GM04503 (cell line): Measurements from ENCODE around the gene MRAS.
"Not testable (repeated sequence)": the region's sequence is repeated elsewhere in the genome, so short reads cannot be mapped to it uniquely, and the experiment has no call there.

Experiments used
- DNase-seq: peaks from one replicate; pipeline ENCODE4 v3.0.0-alpha.2; 2012; ENCODE audit warnings: low read depth

Gene MRAS

GRCh38 chr3:138418601-138419206, 70.3 kb downstream of the MRAS start:
- DNase-seq = no peak

DNA sequence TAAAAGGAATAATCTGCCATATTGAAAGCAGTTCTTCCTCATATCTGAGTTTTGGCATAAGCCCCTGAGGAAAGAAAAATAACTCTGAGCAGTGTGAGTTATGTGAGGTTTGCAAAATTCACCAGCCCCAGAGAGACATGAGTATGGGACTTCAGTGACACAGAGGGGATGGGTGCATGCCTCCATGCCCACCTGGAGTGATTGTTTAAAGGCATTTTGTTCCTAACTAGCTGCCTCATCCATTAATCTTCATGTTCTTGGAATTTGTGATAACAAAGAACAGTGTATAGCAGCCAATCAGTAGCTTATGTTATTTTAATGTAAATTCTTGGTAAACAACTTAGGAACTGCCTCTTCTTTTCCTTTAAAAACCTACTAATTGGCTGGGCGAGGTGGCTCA, 74.9 kb downstream of the MRAS start:
- no peak for DNase-seq

DNA sequence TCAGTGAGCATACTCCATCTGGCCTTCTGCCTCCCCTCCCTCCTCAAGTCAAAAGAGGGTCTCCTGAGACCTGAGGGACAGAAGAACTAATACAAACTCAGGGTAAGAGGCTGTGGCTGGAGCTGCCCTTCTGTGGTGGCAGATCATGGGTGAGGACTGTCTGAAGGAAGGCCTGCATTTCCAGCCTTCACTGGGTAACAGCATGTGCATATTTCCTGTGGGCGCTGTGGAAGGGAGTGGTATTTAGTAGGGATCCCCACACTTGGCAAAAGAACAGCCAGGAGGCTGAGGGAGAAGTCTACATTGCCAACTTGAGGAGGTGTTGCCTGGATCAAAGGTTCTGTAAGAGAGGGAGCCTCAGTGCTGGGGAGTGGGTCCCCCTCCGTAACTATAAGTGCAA, 75.9 kb downstream of the MRAS start:
- DNase-seq = no peak

DNA sequence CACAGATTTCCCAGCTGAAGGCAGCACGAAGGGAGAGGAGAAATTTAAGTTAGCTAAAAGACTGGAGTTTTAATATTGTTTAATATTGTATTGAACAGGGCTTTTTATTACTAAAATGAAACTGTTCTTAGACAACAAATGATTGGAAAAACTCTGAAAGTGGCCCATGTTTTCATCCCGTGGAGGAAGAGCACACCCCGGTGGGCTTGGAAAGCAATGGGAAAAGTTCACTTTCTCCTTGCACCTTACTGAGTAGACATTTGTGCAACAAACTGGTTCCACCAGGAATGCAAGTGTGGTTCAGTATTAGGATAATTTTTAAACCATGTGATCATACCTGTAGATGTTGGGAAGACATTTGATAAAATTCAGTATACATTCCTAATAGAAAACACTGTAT, 77.8 kb downstream of the MRAS start:
- no peak for DNase-seq

DNA sequence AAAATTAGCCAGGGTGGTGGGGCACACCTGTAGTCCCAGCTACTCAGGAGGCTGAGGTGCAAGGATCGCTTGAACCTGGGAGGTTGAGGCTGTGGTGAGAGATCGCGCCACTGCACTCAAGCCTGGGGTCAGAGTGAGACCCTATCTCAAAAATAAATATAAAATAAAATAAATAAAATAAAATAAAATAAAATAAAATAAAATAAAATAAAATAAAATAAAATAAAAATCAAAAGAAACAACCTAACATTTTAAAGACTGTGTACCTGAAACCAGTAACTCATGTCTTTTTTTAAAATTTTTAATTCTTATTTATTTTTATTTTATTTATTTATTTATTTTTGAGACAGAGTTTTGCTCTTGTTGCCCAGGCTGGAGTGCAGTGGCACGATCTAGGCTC, 78.4 kb downstream of the MRAS start:
- DNase-seq = not testable (repeated sequence)

DNA sequence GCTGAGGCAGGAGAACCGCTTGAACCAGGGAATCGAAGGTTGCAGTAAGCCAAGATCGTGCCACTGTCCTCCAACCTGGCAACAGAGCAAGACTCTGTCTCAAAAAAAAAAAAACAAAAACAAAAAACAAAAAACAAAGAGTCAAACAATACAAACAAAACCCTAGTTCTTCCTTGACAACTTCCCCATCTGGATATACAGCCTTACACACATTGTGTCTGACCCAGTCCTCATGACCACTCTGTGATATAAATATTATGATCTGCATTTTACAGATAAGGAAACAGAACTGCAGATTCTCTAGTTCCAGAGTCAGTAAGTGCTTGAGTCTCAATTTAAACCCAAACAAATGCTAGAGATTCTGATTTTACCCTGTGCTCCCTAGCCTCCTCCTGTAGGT, 81.3 kb downstream of the MRAS start:
- DNase-seq = no peak

DNA sequence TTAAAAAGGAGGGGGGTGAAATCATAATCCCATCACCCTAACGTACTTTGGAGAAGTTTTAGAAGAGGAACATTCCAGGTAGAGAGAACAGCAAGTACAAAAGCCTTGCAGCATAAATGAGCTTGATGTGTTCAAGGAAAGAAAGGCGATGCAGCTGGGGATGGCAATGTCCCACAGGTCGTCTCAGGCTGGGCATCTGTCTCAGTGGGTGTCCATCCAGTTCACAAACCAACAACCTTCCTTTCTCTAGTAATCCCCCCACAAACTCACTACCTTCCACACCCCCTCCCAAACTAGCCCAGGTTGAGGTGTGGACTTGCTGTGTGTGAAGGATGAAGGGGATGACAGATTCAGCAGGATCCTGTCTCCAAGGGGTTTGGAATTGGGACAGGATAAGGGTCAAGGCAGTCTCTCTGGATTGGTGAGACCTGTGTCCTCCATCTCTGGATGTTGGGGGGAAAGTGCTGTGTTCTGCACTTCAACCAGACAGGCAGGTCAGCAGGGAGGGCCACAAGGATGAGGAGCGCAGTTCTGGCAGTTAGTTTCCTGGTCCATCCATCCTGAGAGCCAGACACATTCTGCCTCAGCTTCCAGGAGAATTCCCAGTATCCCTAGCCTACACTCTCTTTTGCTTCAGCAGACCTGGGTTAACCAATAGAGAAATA, 84.3 kb downstream of the MRAS start:
- no peak for DNase-seq

- no peak for DNase-seq
Observed at GRCh38 chr3:138433892-138434275, 85.5 kb downstream of the MRAS start.

GRCh38 chr3:138434276-138434874, 86.0 kb downstream of the MRAS start, which contains the start of gene ESYT3:
Gene ESYT3, plus strand, starts transcription at chr3:138434616. Its CDS starts 183 bp downstream, at chr3:138434799.
- DNase-seq = no peak

DNA sequence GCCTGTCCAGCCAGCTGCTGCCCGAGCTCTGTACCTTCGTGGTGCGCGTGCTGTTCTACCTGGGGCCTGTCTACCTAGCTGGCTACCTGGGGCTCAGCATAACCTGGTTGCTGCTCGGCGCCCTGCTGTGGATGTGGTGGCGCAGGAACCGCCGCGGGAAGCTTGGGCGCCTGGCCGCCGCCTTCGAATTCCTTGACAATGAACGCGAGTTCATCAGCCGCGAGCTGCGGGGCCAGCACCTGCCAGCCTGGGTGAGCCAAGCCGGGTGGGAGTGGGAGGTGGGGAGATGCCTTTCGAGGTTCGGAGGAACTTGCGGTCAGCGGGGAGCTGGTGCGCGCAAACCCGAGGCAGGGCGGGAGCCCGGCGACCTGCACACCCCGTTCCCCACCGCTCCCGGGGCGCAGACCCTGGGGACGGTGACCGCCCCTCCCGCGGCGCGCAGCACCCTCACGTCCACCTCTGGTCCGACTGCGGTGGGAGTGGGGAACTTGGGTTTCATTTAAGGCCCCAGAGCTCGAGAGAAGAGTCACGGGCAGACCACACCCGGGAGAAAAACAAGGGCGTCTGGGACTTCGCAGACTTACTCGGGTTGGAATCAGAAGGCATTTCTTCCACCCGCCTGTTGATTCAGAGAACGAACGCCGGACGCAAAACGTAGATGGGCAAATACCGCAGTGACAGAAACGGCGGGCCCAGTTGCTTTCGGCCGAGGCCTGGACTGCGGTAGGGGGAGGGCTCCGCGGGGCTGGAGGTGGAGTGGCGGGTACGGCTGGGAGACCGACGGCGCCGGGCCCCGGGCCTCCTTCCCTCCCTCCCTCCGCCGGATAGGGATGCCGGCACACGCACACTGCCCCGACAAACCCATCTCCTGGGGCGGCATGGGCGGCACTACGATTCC, 86.7 kb downstream of the MRAS start:
- DNase-seq = no peak

- no peak for DNase-seq
Observed at GRCh38 chr3:138435840-138436239, 87.5 kb downstream of the MRAS start.

DNA sequence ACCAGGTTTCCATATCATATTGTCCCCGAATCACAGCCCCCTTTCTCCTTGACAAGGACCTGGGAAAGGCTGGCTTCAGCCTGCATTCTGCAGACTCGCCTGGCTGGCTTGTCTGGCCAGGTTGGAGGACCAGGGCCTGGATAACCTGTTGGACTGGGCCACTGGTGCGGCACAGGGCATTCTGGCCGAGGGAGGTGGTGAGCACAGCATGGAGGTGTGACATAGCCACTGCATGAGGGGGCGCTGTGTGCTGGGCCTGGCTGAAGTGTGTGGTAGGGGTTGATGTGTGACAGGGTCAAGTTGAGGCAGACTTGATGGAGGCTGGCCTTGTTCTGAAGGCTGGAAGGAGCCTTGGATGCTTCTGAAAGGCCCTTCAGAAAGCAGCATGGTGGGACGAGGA, 88.9 kb downstream of the MRAS start:
- no peak for DNase-seq

- DNase-seq = no peak
Observed at GRCh38 chr3:138438896-138439295, 90.5 kb downstream of the MRAS start.

DNA sequence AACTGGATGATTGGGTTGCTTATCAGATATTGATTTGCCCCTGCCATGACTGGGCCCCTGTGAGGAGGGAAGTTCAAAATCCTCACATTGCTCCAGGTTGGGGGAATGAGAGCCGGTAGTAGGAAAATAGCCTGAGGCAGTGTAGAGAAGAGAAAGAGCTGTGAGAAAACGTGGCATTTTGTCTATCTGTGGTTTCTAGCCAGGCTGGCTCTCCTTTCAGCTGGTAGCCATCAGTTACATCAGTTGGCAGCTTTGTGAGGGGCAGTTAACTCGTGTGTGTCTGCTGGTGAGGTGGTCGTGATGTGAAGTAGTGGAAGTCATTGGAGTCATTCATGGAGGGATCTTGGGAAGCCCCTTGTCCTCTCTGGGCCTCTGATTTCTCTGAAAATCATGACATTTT, 91.3 kb downstream of the MRAS start:
- no peak for DNase-seq

DNA sequence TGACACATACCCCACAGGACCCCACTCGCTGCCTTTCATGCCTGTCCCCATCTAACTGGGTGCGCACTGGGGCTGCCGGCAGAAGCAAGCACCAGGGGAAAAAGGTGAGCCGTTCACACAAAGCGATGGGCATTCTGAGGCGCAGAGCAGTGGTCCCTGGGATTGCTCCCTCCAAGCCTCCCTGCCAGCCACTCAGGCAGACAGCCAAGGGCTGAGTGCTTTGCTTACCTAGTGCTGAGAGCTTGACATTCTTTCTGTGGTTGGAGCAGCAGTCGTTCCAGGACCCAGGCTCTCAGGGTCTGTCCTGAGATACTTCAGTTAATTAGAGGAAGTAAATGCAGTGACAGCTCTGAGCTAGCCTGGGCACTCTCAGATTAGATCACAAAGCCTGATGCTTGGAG, 91.7 kb downstream of the MRAS start:
- DNase-seq = no peak

- DNase-seq = peak; percentile 39
Observed at GRCh38 chr3:138440596-138440995, 92.2 kb downstream of the MRAS start.

DNA sequence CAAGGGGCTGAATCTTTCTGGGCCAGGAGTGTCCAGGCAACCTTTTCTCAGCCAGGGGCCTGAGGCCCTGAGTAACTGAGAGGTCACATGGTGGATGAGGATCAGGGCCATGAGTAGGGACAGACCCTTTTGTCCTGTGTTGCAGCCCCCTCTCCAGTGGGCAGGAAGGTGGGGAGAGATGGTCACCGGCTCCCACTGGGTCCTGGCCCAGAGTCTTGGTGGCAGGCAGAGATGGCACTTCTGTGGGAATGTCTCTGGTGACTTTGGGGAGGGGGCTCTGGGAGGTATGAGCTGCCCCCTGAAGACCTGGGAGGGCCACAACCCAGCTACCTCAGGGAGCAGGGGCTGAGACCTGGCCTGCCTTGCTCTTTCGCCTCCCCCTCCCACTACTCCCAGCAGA, 92.9 kb downstream of the MRAS start:
- no peak for DNase-seq

DNA sequence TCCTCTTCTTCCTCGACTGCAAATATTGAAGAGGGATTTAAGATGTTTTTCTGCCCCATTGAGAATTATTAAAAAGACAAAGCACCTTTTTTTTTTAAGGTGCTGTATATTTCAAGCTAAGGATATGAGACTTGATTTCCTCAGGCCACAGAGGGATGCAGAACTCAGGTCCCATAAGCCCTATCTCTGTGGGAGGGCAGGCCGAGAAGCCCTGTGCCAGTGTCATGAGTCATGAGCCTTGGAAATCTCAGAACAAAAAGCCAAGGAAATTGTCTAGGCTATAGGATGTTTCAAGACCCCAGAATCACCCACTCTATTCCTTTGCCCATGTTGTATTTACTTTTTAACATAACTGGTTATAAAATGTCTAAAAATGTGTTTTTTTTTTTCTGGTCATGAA, 93.4 kb downstream of the MRAS start:
- DNase-seq = no peak

DNA sequence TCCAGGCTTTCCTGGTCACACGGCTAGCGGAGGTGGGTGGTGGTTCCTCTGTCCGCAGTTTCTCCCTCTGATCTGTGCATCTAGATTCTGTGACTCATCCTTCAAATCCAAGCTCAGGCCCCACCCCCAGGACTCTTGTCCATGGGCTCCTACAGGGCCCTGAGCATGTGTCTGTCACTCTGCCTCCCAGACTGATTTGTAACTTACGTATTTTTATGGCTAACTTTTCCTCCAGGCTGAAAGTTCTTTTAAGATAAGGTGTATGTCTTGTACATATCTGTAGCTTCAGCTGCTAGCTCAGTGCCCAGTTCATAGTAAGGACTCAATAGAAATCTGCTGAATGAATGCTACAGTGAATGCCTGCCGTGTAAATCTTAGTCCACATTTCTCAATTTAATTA, 94.1 kb downstream of the MRAS start:
- no peak for DNase-seq

DNA sequence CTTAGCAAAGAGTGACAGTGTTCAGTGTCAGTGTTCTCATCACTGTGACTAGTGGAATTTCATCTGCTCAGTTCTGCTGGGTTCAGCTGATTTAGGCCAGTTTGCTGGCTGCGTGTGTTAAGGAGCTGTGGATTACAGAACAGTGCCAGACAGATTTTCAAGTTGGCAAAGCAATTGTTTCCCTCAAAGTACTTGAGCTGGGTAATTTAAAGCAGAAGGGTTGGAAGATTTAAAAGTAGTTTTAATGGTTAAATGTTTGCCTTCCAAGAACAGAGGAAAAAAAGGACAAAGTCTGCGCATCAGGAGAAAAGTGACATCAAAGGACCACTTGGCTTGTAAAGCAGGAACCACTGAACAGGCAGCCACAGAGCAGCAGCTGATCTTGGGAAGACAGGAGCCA, 94.7 kb downstream of the MRAS start:
- DNase-seq = no peak

DNA sequence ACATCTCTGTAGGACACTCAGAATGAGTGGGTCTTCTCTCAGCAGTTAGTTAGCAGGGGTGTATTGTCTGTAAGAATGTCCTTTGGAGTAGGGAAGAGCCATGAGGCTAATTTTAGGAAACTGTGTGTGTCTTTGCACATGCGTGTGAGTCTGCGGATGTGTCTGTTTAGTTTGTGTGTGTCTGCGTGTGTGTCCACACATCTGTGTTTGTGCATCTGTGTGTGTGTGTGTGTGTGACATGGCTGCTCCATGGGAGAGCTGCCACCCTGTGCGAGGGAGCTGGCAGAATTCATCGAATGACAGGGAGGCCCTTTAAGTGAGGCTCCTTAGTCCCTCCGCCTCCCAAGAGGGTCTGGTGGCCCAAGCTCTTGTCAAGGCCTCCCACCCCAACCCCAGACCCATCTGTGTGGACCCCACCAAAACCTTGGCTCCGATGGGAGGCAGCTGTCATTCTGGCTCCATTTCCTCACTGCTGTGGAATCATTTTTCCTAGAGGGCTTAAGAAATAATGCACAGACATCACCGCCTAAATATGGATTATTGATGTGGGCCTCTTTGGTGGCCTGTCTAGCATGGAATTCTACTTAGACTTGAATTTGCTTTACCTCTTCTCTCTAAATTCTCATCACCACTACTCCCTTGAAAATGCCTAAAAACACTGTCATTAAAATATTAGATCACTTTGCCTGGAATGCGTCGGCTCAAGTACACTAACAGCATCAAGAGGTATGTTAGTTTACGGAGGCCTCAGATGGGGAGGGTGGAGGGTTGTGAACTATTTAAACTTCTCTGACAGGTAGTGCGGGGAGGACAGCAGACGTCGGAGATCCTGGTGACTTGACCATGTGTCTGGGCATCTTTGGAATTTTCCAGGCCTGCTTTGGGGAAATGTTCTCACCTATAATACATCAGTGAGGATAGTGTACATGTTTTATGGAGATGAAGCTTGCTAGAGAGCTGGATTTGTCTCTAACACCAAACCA, 95.4 kb downstream of the MRAS start:
- no peak for DNase-seq

DNA sequence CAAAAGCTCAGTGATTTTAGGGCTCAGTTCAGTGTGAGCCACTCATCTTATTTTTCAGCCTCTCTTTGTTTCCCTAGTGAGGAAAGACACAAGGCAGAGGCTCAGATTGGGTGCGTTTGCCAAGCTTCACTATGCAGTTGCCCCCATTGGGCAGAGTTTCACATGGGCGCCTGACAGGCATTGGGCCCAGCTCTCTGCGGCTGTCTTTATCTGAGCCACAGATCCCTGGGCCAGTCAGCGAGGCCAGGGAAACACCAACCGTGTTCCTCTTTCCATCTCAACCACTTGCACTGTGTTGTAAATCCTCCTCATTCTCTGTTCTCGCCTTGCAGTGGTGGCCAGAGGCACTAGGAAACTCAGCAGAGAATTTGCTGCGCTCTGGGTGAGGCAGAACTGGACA, 96.9 kb downstream of the MRAS start:
- DNase-seq = no peak
